Fibroblast of lung (primary cell): Measurements from ENCODE around the gene RELL1. TPM values are rescaled to one million over a fixed set of nuclear protein-coding genes. Genes with fewer than 3 reads are reported as not detected.
A peak's percentile ranks its signal among the peaks of the same experiment; 100 is the strongest.

Experiments used
- DNase-seq, 2 donors: peaks; one replicate each; pipeline versions ENCODE4 v3.0.0 to v3.0.0-alpha.2; 2010; ENCODE audit warnings: low read depth in 2 of 2
- H2AFZ ChIP-seq: 2 replicates; pipeline ENCODE4 v1.5.1; 2012; ENCODE audit warnings: low read length, control low read depth, inconsistent platforms
- H3K27ac ChIP-seq: 2 replicates; pipeline ENCODE4 v1.5.1; 2011; ENCODE audit warnings: low read length, control low read depth; ENCODE audit not compliant: insufficient read depth
- H3K27me3 ChIP-seq: 2 replicates; pipeline ENCODE4 v1.5.1; 2011; ENCODE audit warnings: mild to moderate bottlenecking, low read length; ENCODE audit not compliant: control insufficient read depth, insufficient read depth
- H3K36me3 ChIP-seq: 2 replicates; pipeline ENCODE4 v1.5.1; 2011; ENCODE audit warnings: low read length; ENCODE audit not compliant: control insufficient read depth, insufficient read depth
- H3K4me1 ChIP-seq: 2 replicates; pipeline ENCODE4 v1.5.1; 2011; ENCODE audit warnings: low read length; ENCODE audit not compliant: control insufficient read depth, insufficient read depth; ENCODE audit errors: extremely low read depth
- H3K4me2 ChIP-seq: 2 replicates; pipeline ENCODE4 v1.5.1; 2011; ENCODE audit warnings: low read length, control low read depth; ENCODE audit not compliant: insufficient read depth; ENCODE audit errors: extremely low read depth
- H3K4me3 ChIP-seq, 4 experiments: fragments of 200-600 bp in 1 of 4; sonication (generic) in 1 of 4; replicated peaks in 1 of 4; 2 replicates each; pipeline ENCODE4 v1.5.1; 2011 to 2016; ENCODE audit warnings: low read length in 4 of 4, low read depth in 3 of 4, mild to moderate bottlenecking in 3 of 4, control low read depth in 2 of 4, inconsistent platforms in 1 of 4, mixed read lengths in 1 of 4; ENCODE audit not compliant: insufficient read depth in 1 of 4; ENCODE audit errors: control extremely low read depth in 1 of 4
- H3K79me2 ChIP-seq: 2 replicates; pipeline ENCODE4 v1.5.1; 2012; ENCODE audit warnings: mild to moderate bottlenecking, low read length, inconsistent platforms; ENCODE audit not compliant: control insufficient read depth, insufficient read depth
- H3K9ac ChIP-seq: 2 replicates; pipeline ENCODE4 v1.5.1; 2011; ENCODE audit warnings: mild to moderate bottlenecking, low read length, control low read depth; ENCODE audit not compliant: insufficient read depth
- H3K9me3 ChIP-seq: 2 replicates; pipeline ENCODE4 v1.5.1; 2012; ENCODE audit warnings: low read depth, low read length; ENCODE audit not compliant: control insufficient read depth, insufficient read depth
- H4K20me1 ChIP-seq: 2 replicates; pipeline ENCODE4 v1.5.1; 2011; ENCODE audit warnings: low read length; ENCODE audit not compliant: control insufficient read depth, insufficient read depth; ENCODE audit errors: extremely low read depth
- EZH2 ChIP-seq: IDR thresholded peaks from 2 replicates; pipeline ENCODE4 v1.5.1; 2012; ENCODE audit warnings: low read length, control low read depth, mild to moderate bottlenecking; ENCODE audit errors: missing control alignments
- polyA plus RNA-seq, 2 donors: library from polyadenylated mRNA; depleted of rRNA in 1 of 2; stranded (reverse) in 1 of 2; unstranded in 1 of 2; fragments of >200 nt; gene quantifications; 2 replicates each; pipeline ENCODE4 v1.2.1, GENCODE V29; 2011 to 2012; ENCODE audit warnings: missing spikeins in 1 of 2
- total RNA-seq: library from RNA; depleted of rRNA; stranded (reverse); fragments of >200 nt; gene quantifications from 2 replicates; pipeline ENCODE4 v1.2.1, GENCODE V29; 2014
- TF ChIP-seq, protein P1 (sequence below), 2 donors: IDR thresholded peaks in 1 of 2; conservative IDR thresholded peaks in 1 of 2; 1 replicate in 1 of 2; 2 replicates in 1 of 2; pipeline ENCODE4 v1.5.1; 2011 to 2012; ENCODE audit warnings: low read length in 2 of 2, control low read depth in 1 of 2, inconsistent platforms in 1 of 2, low read depth in 1 of 2, mild to moderate bottlenecking in 1 of 2

RELL1 gene
- total and polyA plus RNA-seq, 2 donors (not counting 1 experiment from before 2014, with no cell fraction given), result 16.1 to 71.0 TPM

DNA sequence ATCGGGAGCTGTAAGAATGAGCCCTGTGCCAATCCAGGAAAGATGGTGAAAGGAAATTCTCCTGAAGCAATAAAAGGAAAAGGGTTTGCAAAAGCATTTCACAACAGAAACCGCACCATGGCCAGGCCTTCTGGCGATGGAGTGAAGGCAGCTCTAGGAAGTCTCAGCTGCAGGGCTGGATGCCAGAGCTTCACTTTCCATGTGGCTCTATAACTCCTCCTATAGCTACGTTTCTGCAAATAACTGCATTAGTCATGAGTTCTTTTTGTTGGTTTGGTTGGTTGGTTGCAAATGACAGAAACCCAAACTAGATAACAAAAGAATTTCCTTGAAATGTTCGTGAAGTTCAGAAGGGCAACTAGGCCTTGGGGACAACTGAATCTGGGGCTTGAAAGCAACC is 84.6 kb downstream of the RELL1 start:
- Histone ChIP-seq H3K79me2 (no peaks in the 10 kb centered on the region), H3K9ac (no peak overlapping the region), H3K27me3 (no peaks in the 10 kb centered on the region), H2AFZ (no peak overlapping the region), H3K4me3 (no peak overlapping the region), H3K27ac (no peak overlapping the region), H3K4me2 (no peak overlapping the region), H3K4me1 (no peaks in the 10 kb centered on the region), H3K9me3 (no peaks in the 10 kb centered on the region), H3K36me3 (no peaks in the 10 kb centered on the region), H4K20me1 (no peaks in the 10 kb centered on the region)
- TF ChIP-seq, protein P1, sequence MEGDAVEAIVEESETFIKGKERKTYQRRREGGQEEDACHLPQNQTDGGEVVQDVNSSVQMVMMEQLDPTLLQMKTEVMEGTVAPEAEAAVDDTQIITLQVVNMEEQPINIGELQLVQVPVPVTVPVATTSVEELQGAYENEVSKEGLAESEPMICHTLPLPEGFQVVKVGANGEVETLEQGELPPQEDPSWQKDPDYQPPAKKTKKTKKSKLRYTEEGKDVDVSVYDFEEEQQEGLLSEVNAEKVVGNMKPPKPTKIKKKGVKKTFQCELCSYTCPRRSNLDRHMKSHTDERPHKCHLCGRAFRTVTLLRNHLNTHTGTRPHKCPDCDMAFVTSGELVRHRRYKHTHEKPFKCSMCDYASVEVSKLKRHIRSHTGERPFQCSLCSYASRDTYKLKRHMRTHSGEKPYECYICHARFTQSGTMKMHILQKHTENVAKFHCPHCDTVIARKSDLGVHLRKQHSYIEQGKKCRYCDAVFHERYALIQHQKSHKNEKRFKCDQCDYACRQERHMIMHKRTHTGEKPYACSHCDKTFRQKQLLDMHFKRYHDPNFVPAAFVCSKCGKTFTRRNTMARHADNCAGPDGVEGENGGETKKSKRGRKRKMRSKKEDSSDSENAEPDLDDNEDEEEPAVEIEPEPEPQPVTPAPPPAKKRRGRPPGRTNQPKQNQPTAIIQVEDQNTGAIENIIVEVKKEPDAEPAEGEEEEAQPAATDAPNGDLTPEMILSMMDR (conservative IDR thresholded peaks at IDR 0.05 in 1 of 2, IDR thresholded peaks at IDR 0.05 in 1 of 2; ENCODE audit: low read depth in 1 of 2, low read length in 2 of 2), result no peak
- TF ChIP-seq EZH2, result no peak
- DNase-seq, result peak; percentile 71 to 80

- no peak overlapping the region for H3K4me3 ChIP-seq
- no peak overlapping the region for H3K4me2 ChIP-seq
- no peaks in the 10 kb centered on the region for H3K36me3 ChIP-seq
- H3K27me3 ChIP-seq, result no peaks in the 10 kb centered on the region
- no peaks in the 10 kb centered on the region for H3K9me3 ChIP-seq
- no peaks in the 10 kb centered on the region for H4K20me1 ChIP-seq
- H2AFZ ChIP-seq, result no peak overlapping the region
- H3K4me1 ChIP-seq, result no peaks in the 10 kb centered on the region
- TF ChIP-seq EZH2, result no peak
- TF ChIP-seq, protein P1 (conservative IDR thresholded peaks at IDR 0.05 in 1 of 2, IDR thresholded peaks at IDR 0.05 in 1 of 2; ENCODE audit: low read depth in 1 of 2, low read length in 2 of 2), result no peak
- no peaks in the 10 kb centered on the region for H3K79me2 ChIP-seq
- no peak overlapping the region for H3K27ac ChIP-seq
- H3K9ac ChIP-seq, result no peak overlapping the region
- no peak for DNase-seq
Observed at GRCh38 chr4:37599092-37599790, 86.9 kb downstream of the RELL1 start.

- no peaks in the 10 kb centered on the region for H3K4me1 ChIP-seq
- H3K27ac ChIP-seq, result no peak overlapping the region
- no peak for TF ChIP-seq EZH2
- TF ChIP-seq, protein P1 (conservative IDR thresholded peaks at IDR 0.05 in 1 of 2, IDR thresholded peaks at IDR 0.05 in 1 of 2; ENCODE audit: low read depth in 1 of 2, low read length in 2 of 2), result no peak
- no peak overlapping the region for H3K4me2 ChIP-seq
- no peak overlapping the region for H2AFZ ChIP-seq
- no peaks in the 10 kb centered on the region for H3K79me2 ChIP-seq
- no peaks in the 10 kb centered on the region for H3K36me3 ChIP-seq
- H3K9ac ChIP-seq, result no peak overlapping the region
- no peaks in the 10 kb centered on the region for H3K27me3 ChIP-seq
- no peaks in the 10 kb centered on the region for H4K20me1 ChIP-seq
- H3K4me3 ChIP-seq, result no peak overlapping the region
- peak in 1 of 2 donors; percentile 26 for DNase-seq
- H3K9me3 ChIP-seq, result no peaks in the 10 kb centered on the region
Observed at GRCh38 chr4:37597034-37597433, 89.1 kb downstream of the RELL1 start.
